ENCODE results near the gene PARD3. TPM values are rescaled to one million over a fixed set of nuclear protein-coding genes. Genes with fewer than 3 reads are reported as not detected.

Gene PARD3
- total RNA-seq, 1 donor from 2014 or later: 22.9 TPM

- Mint-ChIP-seq H3K9me3 (ENCODE audit: unreplicated experiment) (no peaks in the 10 kb centered on the region), H3K27me3 (ENCODE audit: unreplicated experiment) (no peaks in the 10 kb centered on the region), H3K4me3 (ENCODE audit: unreplicated experiment) (no peak overlapping the region), H3K27ac (ENCODE audit: unreplicated experiment) (no peak overlapping the region), H3K4me1 (ENCODE audit: low read depth, unreplicated experiment) (no peaks in the 10 kb centered on the region), H3K36me3 (ENCODE audit: unreplicated experiment) (no peaks in the 10 kb centered on the region)
- no peak for TF ChIP-seq CTCF (IDR thresholded peaks at IDR 0.05; ENCODE audit: partially characterized antibody, unreplicated experiment)
- no peak for DNase-seq
These were observed 338.5 kb downstream of the PARD3 start for GRCh38 chr10:34476608-34477007.

- Mint-ChIP-seq H3K9me3 (ENCODE audit: unreplicated experiment) (no peaks in the 10 kb centered on the region), H3K27me3 (ENCODE audit: unreplicated experiment) (no peaks in the 10 kb centered on the region), H3K4me3 (ENCODE audit: unreplicated experiment) (no peak overlapping the region), H3K27ac (ENCODE audit: unreplicated experiment) (no peak overlapping the region), H3K4me1 (ENCODE audit: low read depth, unreplicated experiment) (no peaks in the 10 kb centered on the region), H3K36me3 (ENCODE audit: unreplicated experiment) (no peaks in the 10 kb centered on the region)
- TF ChIP-seq CTCF (IDR thresholded peaks at IDR 0.05; ENCODE audit: partially characterized antibody, unreplicated experiment): no peak
- DNase-seq: no peak
These were observed 339.3 kb downstream of the PARD3 start for GRCh38 chr10:34475786-34476185.

GRCh38 chr10:34475274-34475646, 339.8 kb downstream of the PARD3 start:
- Mint-ChIP-seq H3K36me3 (ENCODE audit: unreplicated experiment) (no peaks in the 10 kb centered on the region), H3K27ac (ENCODE audit: unreplicated experiment) (no peak overlapping the region), H3K4me3 (ENCODE audit: unreplicated experiment) (no peak overlapping the region), H3K27me3 (ENCODE audit: unreplicated experiment) (no peaks in the 10 kb centered on the region), H3K9me3 (ENCODE audit: unreplicated experiment) (no peaks in the 10 kb centered on the region), H3K4me1 (ENCODE audit: low read depth, unreplicated experiment) (no peaks in the 10 kb centered on the region)
- no peak for TF ChIP-seq CTCF (IDR thresholded peaks at IDR 0.05; ENCODE audit: partially characterized antibody, unreplicated experiment)
- DNase-seq: no peak

- Mint-ChIP-seq H3K4me3 (ENCODE audit: unreplicated experiment) (no peak overlapping the region), H3K36me3 (ENCODE audit: unreplicated experiment) (no peaks in the 10 kb centered on the region), H3K4me1 (ENCODE audit: low read depth, unreplicated experiment) (no peaks in the 10 kb centered on the region), H3K9me3 (ENCODE audit: unreplicated experiment) (no peaks in the 10 kb centered on the region), H3K27ac (ENCODE audit: unreplicated experiment) (no peak overlapping the region), H3K27me3 (ENCODE audit: unreplicated experiment) (peaks cover 2% of the 10 kb centered on the region)
- TF ChIP-seq CTCF (IDR thresholded peaks at IDR 0.05; ENCODE audit: partially characterized antibody, unreplicated experiment): no peak
- no peak for DNase-seq
These were observed 340.4 kb downstream of the PARD3 start for GRCh38 chr10:34474555-34475273.

- H3K36me3 Mint-ChIP-seq (ENCODE audit: unreplicated experiment): no peaks in the 10 kb centered on the region
- peaks cover 2% of the 10 kb centered on the region for H3K27me3 Mint-ChIP-seq (ENCODE audit: unreplicated experiment)
- no peak overlapping the region for H3K27ac Mint-ChIP-seq (ENCODE audit: unreplicated experiment)
- H3K4me1 Mint-ChIP-seq (ENCODE audit: low read depth, unreplicated experiment): no peaks in the 10 kb centered on the region
- H3K9me3 Mint-ChIP-seq (ENCODE audit: unreplicated experiment): no peaks in the 10 kb centered on the region
- DNase-seq: no peak
- no peak for TF ChIP-seq CTCF (IDR thresholded peaks at IDR 0.05; ENCODE audit: partially characterized antibody, unreplicated experiment)
- no peak overlapping the region for H3K4me3 Mint-ChIP-seq (ENCODE audit: unreplicated experiment)
These were observed 341.1 kb downstream of the PARD3 start for GRCh38 chr10:34474009-34474376.
